Natural killer cell (primary cell): ENCODE measurements around the gene VWF. TPM values are rescaled to one million over a fixed set of nuclear protein-coding genes. Genes with fewer than 3 reads are reported as not detected.

Experiments
- ATAC-seq, 3 donors: fragments of 150-1000 bp in 2 of 3; fragments of 200-7000 bp in 1 of 3; cut with Tn5 transposase; 1 replicate in 1 of 3; 2 replicates in 2 of 3; pipeline ENCODE4 v1.10.0; 2021; ENCODE audit warnings: mild to moderate bottlenecking in 2 of 3, moderate library complexity in 2 of 3
- DNase-seq, 2 donors: peaks; one replicate each; pipeline versions ENCODE4 v3.0.0 to v3.0.0-alpha.2; 2013 to 2021; ENCODE audit warnings: mixed read lengths in 1 of 2
- H3K27ac ChIP-seq: one replicate; pipeline ENCODE4 v1.5.1; 2013; ENCODE audit warnings: mild to moderate bottlenecking, low read length
- H3K27me3 ChIP-seq: one replicate; pipeline ENCODE4 v1.6.1; 2013; ENCODE audit warnings: low read length; ENCODE audit not compliant: control insufficient read depth, insufficient read depth
- H3K36me3 ChIP-seq: one replicate; pipeline ENCODE4 v1.6.1; 2013; ENCODE audit warnings: low read length; ENCODE audit not compliant: control insufficient read depth, insufficient read depth
- H3K4me1 ChIP-seq: one replicate; pipeline ENCODE4 v1.6.1; 2013; ENCODE audit warnings: low read length; ENCODE audit not compliant: control insufficient read depth, insufficient read depth
- H3K4me3 ChIP-seq: one replicate; pipeline ENCODE4 v1.5.1; 2013; ENCODE audit warnings: low read length
- H3K9me3 ChIP-seq: one replicate; pipeline ENCODE4 v1.6.1; 2013; ENCODE audit warnings: low read length; ENCODE audit not compliant: control insufficient read depth, insufficient read depth
- H3K27ac Mint-ChIP-seq, 2 donors: one replicate each; pipeline ENCODE4 v1.8.0; 2022; ENCODE audit warnings: mild to moderate bottlenecking in 2 of 2, mixed read lengths in 2 of 2, moderate library complexity in 1 of 2
- H3K27me3 Mint-ChIP-seq, 2 donors: one replicate each; pipeline ENCODE4 v1.8.0; 2022; ENCODE audit warnings: low read depth in 2 of 2, mixed read lengths in 2 of 2
- H3K36me3 Mint-ChIP-seq: one replicate; pipeline ENCODE4 v1.8.0; 2022; ENCODE audit warnings: mixed read lengths
- H3K4me1 Mint-ChIP-seq, 2 donors: one replicate each; pipeline ENCODE4 v1.8.0; 2022; ENCODE audit warnings: mixed read lengths in 2 of 2
- H3K4me3 Mint-ChIP-seq: one replicate; pipeline ENCODE4 v1.8.0; 2022; ENCODE audit warnings: mild to moderate bottlenecking, moderate library complexity, mixed read lengths
- H3K9me3 Mint-ChIP-seq, 2 donors: one replicate each; pipeline ENCODE4 v1.8.0; 2022; ENCODE audit warnings: mixed read lengths in 2 of 2
- CTCF ChIP-seq: fragments of 200-600 bp; IDR thresholded peaks from one replicate; pipeline ENCODE4 v1.8.0; 2022; ENCODE audit warnings: antibody characterized with exemption
- WGBS: methylation state at CpG from one replicate; pipeline ENCODE4 v1.1.7; 2013; ENCODE audit warnings: missing lambda C conversion rate; ENCODE audit not compliant: insufficient coverage; 5-methylcytosine and 5-hydroxymethylcytosine counted together
- intact Hi-C: fragments of 100-400 bp; cut with micrococcal nuclease; formaldehyde crosslinking; loops from one replicate; pipeline ENCODE4 v1.14.2; 2022
- total RNA-seq, 4 donors: library from RNA; stranded (reverse); fragments of 120-200 nt in 1 of 4; gene quantifications; one replicate each; pipeline versions ENCODE4 v1.2.3 to v1.2.4, GENCODE V29; 2013 to 2022

The VWF gene
- total RNA-seq, 3 donors from 2014 or later (not counting 1 experiment from before 2014, with no cell fraction given), result 0.14 to 0.95 (median 0.71) TPM

DNA sequence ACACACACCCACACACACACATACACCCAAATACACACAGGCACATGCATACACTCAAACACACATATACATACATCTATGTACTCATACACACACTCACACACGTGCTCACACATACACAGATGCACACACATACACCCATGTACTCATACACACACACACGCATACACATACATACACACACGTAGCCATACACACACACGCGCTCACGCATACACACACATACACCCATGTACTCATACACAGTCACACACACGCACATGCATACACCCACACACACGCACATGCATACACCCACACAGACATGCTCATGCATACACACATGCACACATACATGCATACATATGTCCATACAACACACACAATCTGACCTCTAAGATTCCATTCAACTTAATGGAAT, 91.7 kb downstream of the VWF start:
- H3K36me3 ChIP-seq, result no peaks in the 10 kb centered on the region
- intact Hi-C loops, result no loop called here
- no peaks in the 10 kb centered on the region for H3K4me1 Mint-ChIP-seq
- H3K27ac ChIP-seq, result no peak overlapping the region
- whole genome bisulfite sequencing, result 94% methylated on average over 8 of the region's 8 CpGs
- H3K9me3 ChIP-seq, result no peaks in the 10 kb centered on the region
- no peak for TF ChIP-seq CTCF
- no peak overlapping the region for H3K4me3 ChIP-seq
- H3K27me3 ChIP-seq, result no peaks in the 10 kb centered on the region
- H3K36me3 Mint-ChIP-seq, result no peaks in the 10 kb centered on the region
- ATAC-seq (peak in 1 of 3 donors; percentile 31), DNase-seq (no peak)
- no peak overlapping the region for H3K4me3 Mint-ChIP-seq
- H3K27me3 Mint-ChIP-seq, result peaks cover 0 to 3% of the 10 kb centered on the region in 2 donors
- H3K27ac Mint-ChIP-seq, result no peak overlapping the region
- no peaks in the 10 kb centered on the region for H3K4me1 ChIP-seq
- H3K9me3 Mint-ChIP-seq, result no peaks in the 10 kb centered on the region

DNA sequence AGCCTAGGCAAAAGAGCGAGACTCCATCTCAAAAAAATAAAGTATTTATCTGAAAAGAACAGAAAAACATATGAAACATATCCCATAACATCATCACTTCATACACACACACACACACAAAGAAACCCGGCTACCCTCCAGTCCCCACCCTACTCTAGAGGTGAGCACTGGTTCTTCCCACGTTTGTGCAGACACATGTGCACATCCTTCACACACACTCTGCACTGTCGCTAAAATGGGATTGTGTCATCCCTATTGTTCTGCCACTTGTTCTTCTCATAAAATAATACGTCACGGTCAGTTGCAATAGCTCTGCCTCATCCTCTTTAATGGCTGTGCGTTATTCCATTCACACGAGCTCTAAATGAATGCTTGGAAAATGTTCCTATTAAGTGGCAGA, 93.5 kb downstream of the VWF start:
- H3K27ac Mint-ChIP-seq, result no peak overlapping the region
- WGBS, result 79% methylated on average over 8 of the region's 8 CpGs
- H3K27me3 Mint-ChIP-seq, result peaks cover 0 to 3% of the 10 kb centered on the region in 2 donors
- H3K9me3 Mint-ChIP-seq, result no peaks in the 10 kb centered on the region
- H3K4me1 Mint-ChIP-seq, result no peaks in the 10 kb centered on the region
- no peaks in the 10 kb centered on the region for H3K4me1 ChIP-seq
- no peak for TF ChIP-seq CTCF
- no peak overlapping the region for H3K27ac ChIP-seq
- H3K9me3 ChIP-seq, result no peaks in the 10 kb centered on the region
- no peaks in the 10 kb centered on the region for H3K36me3 Mint-ChIP-seq
- no peak overlapping the region for H3K4me3 ChIP-seq
- intact Hi-C loops, result no loop called here
- H3K27me3 ChIP-seq, result peaks cover 2% of the 10 kb centered on the region
- no peaks in the 10 kb centered on the region for H3K36me3 ChIP-seq
- H3K4me3 Mint-ChIP-seq, result no peak overlapping the region
- ATAC-seq, result no peak
- no peak for DNase-seq

DNA sequence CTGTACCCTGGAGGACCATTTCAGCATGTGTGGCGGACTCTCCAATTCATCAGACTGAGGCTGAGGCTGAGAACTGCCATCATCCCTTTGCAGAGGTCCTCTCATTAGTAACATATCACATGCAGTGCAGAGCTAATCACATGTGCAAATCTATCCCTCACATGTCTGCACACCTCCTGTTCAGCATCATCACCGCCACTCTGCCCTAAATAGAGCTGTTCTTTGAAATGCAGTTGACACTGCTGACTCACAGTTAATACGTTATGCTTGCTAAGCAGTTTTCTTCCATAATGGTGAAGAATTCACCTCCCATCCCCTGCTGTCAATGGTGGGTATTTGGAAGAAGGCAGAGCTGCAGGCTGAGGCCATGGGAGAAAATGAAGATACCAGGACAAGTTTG, 94.4 kb downstream of the VWF start:
- no peak overlapping the region for H3K4me3 Mint-ChIP-seq
- H3K27ac ChIP-seq, result no peak overlapping the region
- no peak overlapping the region for H3K27ac Mint-ChIP-seq
- H3K9me3 Mint-ChIP-seq, result no peaks in the 10 kb centered on the region
- no peak for ATAC-seq
- peaks cover 0 to 3% of the 10 kb centered on the region in 2 donors for H3K27me3 Mint-ChIP-seq
- no peaks in the 10 kb centered on the region for H3K4me1 Mint-ChIP-seq
- no peaks in the 10 kb centered on the region for H3K36me3 ChIP-seq
- DNase-seq, result no peak
- TF ChIP-seq CTCF, result no peak
- no peaks in the 10 kb centered on the region for H3K4me1 ChIP-seq
- no peaks in the 10 kb centered on the region for H3K36me3 Mint-ChIP-seq
- WGBS, result 92% methylated on average over 3 of the region's 3 CpGs
- peaks cover 2% of the 10 kb centered on the region for H3K27me3 ChIP-seq
- no peaks in the 10 kb centered on the region for H3K9me3 ChIP-seq
- intact Hi-C loops, result no loop called here
- H3K4me3 ChIP-seq, result no peak overlapping the region

- DNase-seq (no peak), ATAC-seq (no peak)
- H3K9me3 Mint-ChIP-seq, result no peaks in the 10 kb centered on the region
- H3K27ac Mint-ChIP-seq, result no peak overlapping the region
- intact Hi-C loops, result no loop called here
- Histone ChIP-seq H3K4me1 (no peaks in the 10 kb centered on the region), H3K36me3 (no peaks in the 10 kb centered on the region), H3K9me3 (no peaks in the 10 kb centered on the region), H3K27me3 (peaks cover 2% of the 10 kb centered on the region), H3K27ac (no peak overlapping the region), H3K4me3 (no peak overlapping the region)
- WGBS, result 75% methylated on average over 5 of the region's 5 CpGs
- no peaks in the 10 kb centered on the region for H3K4me1 Mint-ChIP-seq
- H3K4me3 Mint-ChIP-seq, result no peak overlapping the region
- no peaks in the 10 kb centered on the region for H3K36me3 Mint-ChIP-seq
- TF ChIP-seq CTCF, result no peak
- peaks cover 0 to 3% of the 10 kb centered on the region in 2 donors for H3K27me3 Mint-ChIP-seq
Measured at GRCh38 chr12:6029401-6029800, 95.1 kb downstream of the VWF start.
